Measurements from ENCODE around the gene ATG9A. TPM values are rescaled to one million over a fixed set of nuclear protein-coding genes. Genes with fewer than 3 reads are reported as not detected.

ATG9A gene, protein sequence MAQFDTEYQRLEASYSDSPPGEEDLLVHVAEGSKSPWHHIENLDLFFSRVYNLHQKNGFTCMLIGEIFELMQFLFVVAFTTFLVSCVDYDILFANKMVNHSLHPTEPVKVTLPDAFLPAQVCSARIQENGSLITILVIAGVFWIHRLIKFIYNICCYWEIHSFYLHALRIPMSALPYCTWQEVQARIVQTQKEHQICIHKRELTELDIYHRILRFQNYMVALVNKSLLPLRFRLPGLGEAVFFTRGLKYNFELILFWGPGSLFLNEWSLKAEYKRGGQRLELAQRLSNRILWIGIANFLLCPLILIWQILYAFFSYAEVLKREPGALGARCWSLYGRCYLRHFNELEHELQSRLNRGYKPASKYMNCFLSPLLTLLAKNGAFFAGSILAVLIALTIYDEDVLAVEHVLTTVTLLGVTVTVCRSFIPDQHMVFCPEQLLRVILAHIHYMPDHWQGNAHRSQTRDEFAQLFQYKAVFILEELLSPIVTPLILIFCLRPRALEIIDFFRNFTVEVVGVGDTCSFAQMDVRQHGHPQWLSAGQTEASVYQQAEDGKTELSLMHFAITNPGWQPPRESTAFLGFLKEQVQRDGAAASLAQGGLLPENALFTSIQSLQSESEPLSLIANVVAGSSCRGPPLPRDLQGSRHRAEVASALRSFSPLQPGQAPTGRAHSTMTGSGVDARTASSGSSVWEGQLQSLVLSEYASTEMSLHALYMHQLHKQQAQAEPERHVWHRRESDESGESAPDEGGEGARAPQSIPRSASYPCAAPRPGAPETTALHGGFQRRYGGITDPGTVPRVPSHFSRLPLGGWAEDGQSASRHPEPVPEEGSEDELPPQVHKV
- total RNA-seq (2022; extraction: Qiagen RNA extraction; ENCODE audit: low read depth): 30.5 to 48.5 TPM (median 47.1 TPM) in 5 replicates

DNA sequence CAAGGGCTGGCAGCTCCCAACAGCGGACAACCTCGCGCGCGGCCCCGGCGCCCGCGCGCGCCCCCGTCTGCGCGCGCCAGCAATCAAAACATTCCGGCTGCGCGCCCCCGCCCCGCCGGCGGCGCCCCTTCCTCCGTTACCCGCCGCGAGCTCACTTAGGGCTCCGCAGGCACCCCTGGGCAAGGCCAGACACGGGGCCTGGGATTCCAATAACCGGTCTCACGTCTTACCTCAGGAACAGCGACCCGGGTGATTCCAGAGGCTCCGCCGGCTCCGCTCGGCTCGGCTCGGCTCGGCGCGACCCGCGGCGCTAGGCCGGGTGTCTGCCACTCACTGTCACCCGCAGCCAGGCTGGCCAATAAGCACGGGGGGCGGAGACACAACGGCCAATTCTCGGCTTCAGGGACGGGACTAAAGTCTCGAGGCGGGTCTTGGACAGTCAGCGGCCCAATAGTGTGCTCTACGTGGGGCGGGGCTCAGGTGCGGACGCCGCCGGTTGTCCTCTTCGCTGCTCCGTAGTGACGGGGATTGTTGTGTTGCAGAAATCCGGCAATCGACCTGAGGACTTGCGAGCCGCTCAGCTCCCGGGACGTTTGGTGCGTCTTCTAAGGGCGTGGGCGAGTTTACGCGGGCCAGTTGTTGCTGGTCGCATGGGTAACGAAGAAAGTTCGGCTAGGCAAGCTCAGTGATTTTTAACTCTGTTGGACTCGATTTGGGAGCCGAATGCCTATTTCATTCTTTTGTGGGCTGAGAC lies at the start of gene ATG9A, which contains the start of gene ANKZF1:
ATG9A (minus strand) TSS at position 332 of the 754 bp plus-strand sequence. CDS start 1,612 bp downstream, outside the sequence.
ANKZF1 (plus strand) TSS at position 502 of the 754 bp plus-strand sequence. CDS start 452 bp downstream, outside the sequence.

DNA sequence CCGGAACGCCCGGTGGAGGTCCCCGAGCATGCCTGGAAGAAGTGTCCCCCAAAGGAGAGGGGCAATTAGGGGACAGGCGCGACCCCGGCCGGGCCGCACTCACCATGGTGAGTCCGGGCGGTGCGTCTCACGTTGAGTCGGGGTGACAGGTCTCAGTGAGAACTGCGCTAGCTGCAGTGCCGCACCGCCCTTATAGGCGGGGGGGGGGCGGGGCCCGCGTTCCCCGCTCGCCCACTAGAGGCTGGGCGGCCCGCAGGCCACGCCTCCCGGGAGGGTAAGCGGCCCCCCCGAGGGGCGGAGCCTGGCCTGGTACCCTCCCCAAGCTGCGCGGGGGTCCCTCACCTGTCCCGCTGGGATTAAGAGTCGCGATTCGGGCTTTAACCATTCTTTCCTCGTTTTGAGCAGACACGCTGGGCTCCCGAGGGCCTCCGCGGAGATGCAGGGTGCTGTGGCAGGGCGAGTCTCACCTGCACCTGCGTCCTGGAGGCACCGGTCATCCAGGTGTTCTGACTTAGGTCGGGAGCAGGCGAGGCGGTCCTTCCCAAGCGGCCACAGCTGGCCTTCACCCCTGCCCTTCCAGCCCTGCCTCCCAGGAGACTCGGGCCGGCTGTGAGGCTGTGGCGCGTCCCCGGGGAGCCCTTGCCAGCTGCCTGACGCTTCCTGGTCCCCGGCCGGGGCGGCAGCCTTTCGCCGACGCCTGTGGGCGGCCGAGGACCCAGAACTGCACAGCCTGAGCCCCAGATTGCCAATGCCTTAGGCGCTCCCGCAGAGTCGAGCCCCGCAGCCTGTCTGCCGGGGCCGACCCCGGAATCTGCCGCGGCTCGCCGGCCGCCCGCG lies 24.5 kb upstream of the ATG9A start, which contains the start of gene TUBA4A:
TUBA4A (minus strand) TSS at position 166 of the 837 bp plus-strand sequence; CDS start at position 106, 60 bp downstream.

DNA sequence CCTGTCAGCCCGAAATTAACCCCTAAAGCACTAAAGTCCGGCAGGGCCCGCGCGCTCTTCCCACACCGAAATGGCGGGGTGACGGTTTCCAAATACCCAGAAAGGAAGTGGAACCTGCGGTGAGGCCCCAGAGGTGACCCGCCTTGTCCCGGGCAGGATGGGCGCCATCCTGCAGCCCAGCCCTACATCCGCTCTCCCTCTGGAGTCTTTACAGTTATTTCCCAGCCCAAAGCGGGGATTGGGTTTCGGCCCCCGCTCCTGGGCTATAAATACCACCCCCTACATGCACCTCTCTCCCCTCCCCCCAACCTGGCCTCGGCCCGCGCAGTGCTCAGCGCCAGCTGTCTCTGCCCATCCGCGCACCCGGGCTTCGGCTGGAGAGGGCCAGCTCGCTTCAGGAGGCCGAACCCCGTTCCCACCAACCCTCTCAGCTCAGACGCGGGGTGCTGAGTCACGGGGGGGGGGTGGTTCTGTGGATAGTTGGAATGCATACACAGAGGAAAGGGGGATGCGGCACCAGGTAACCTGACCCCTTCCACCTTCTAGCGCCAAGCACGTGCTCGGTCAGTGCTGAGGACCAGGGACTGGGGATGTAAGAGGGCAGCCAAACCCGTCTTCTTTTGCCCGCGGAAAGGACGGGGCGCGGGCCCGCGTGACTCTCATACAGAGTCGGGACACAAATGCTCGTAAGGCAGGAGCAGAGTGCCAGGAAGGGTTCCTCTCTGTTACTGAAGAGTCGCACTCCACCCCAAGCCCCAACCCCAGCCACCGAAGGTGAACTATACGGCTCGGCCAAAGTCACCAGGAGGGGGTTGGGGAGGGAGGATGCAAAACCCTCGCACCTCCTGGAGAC lies 23.7 kb upstream of the ATG9A start, which contains the start of gene TUBA4B:
TUBA4B (plus strand) TSS at position 344 of the 853 bp plus-strand sequence; CDS start at position 509, 165 bp downstream.

DNA sequence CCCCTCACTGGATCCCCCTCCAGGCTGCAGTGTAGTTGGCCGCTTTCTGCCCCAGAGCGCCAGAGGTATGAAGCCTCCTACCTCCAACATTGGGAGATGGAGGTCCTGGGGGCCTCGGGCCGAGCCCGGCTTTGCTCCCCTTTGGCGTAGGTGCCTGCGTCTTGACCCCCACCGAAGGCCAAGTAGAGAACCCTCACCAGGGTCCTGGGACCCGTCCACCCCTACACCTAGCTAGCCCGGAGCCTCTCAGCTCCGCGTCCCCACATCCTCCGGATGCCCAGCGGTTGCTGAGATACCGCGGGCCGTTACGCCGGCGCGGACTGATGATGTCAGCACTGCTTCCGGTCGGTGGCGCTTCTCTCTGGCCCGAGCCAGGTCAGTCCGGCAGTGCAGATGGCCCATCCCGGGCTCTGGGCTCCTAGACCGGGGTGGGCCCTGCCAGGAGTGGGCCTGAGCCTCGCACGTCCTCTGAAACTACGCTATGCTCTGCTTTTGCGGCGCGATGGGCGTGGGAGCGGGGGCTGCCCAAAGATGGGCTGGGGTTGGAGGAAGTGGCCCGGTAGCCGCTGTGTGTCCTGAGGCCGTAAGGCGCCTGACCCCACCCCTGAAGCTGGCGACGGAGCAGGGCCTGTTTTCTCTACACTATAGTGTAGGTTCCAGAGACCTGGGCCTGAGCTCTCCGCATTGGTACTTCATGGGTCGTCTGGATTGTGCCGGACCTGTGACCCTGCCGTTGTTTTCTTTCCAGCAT lies 15.9 kb upstream of the ATG9A start, which contains the start of the genes GLB1L and STK16:
GLB1L (minus strand) TSS at position 297 of the 751 bp plus-strand sequence. CDS start 1,871 bp downstream, outside the sequence.
STK16 (plus strand) TSS at position 332 of the 751 bp plus-strand sequence. CDS start 521 bp downstream, outside the sequence.

DNA sequence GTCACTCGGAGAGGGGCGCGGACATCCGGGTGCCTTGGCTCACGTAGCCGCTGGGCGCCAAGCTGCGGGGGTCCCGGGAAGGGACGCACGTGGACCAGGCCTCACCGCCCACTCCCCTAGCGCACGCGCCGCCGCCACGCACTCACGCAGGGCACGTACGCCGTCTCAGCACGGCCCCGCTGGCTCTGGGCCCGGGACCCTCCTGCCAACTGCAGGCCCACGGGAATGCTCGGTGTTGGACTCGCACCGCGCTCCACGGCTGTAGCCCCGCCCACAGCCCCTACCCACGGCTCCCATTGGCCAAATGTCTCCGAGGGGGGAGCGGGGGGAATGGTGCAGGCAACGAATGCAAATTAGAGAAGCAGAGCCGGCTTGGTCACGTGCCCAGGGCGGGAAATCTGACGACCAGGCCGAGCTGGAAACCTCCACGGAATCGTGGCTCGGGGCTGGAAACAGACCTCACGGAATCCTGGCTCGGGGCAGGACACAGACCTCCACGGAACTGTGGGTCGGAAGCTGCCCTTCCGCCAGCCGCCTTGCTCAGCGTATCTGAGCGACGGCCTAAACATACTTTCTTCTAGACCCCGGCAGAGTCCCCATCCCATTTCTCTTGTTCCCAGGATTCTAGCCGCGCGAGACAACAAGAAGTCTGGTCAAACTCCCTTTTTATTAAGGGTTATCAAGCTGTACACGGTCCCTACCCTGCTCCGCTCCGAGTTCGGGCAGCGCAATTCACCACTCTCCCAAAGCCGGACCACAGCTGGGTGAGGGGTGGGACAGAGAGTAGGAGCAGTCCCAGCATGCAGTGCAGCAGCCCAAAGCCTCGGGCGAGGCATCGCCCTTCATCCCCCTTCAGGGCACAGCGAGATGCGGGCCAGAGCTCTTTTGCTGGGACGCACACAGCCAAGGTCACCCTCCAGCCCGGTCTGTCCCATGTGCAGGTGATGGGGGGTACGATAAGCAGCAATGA lies 10.4 kb downstream of the ATG9A start, which contains the start of gene ABCB6:
ABCB6 (minus strand) TSS at position 227 of the 970 bp plus-strand sequence. CDS start 285 bp downstream, outside the sequence.

DNA sequence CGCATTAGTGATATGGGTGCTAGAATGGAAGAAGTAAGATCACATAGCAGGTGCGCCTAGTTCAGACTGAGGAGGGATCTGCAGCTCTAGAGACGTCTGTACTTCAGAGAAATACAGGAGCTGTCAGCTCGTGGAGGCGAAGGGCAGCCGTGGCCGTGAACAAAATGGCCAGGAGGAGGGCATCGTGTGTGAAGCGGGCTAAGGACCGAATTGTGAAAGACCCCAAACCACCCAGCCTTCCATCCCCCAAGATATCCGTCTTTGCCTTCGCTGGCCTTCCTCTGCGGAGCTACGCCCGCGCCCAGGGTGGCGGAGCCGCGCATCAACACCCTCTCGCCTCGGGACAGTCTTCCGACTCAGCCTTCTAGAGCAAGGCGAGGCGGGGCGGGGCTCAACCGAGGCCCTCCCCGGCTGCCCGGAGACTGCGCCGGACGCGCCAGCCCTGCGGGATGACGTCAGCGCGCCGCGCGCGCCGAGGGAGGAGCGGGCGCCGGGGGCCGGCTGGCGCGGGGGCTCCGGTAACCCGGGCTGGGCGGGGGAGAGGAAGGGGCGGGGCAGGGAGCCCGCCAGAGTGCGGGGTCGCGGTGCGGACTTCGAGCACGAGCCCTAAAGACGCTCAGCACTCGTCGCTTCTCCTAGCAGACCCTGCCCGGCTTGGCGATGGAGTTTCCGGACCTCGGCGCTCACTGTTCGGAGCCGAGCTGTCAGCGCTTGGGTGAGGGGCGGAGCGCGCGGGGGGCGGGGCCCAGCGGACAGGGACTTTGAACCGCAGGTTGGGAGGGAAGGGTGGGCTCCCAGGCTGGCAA lies 22.9 kb downstream of the ATG9A start, which contains the start of gene ZFAND2B:
ZFAND2B (plus strand) TSS at position 455 of the 806 bp plus-strand sequence; CDS start at position 661, 206 bp downstream.

DNA sequence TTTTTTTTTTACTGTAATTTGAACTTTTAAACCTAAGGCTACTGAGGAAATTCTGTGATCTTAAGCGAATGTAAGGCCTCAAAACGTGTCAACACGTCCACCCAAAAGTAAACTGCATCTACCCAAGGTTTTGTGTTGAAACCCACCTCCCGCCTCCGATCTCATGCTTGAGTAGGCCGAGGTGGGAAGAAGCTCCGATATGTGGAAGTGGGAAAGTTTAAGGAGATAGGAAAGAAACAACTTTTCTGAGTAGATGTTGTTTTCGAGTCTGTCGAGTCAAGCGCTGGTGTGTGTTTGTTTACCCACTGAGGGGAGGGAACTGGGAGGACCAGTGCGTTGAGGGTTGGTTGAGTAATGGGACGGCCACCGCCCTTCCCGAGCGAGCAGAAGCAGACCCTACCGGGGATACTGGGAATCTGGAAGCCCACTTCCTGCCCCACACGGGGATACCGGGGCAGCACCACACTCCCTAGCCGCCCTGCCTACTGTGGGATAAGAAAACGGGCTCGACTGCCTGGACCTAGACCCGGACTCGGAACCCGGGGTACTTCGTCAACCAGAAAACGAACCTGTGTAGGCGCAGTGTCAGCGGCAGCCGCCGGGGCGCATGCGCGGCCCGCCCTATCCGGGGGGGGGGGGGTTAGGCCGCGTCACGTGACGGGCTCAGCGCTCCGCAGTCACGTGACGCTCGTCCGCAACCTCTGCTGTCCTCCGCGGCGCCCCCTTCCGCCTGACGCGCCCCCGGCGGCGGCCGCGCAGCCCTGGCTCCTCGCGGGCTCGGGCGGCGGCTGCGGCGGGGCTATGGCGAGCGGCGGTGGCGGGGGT lies 51.7 kb downstream of the ATG9A start, which contains the start of gene RETREG2:
RETREG2 (plus strand) TSS at position 724 of the 825 bp plus-strand sequence; CDS start at position 802, 78 bp downstream.

DNA sequence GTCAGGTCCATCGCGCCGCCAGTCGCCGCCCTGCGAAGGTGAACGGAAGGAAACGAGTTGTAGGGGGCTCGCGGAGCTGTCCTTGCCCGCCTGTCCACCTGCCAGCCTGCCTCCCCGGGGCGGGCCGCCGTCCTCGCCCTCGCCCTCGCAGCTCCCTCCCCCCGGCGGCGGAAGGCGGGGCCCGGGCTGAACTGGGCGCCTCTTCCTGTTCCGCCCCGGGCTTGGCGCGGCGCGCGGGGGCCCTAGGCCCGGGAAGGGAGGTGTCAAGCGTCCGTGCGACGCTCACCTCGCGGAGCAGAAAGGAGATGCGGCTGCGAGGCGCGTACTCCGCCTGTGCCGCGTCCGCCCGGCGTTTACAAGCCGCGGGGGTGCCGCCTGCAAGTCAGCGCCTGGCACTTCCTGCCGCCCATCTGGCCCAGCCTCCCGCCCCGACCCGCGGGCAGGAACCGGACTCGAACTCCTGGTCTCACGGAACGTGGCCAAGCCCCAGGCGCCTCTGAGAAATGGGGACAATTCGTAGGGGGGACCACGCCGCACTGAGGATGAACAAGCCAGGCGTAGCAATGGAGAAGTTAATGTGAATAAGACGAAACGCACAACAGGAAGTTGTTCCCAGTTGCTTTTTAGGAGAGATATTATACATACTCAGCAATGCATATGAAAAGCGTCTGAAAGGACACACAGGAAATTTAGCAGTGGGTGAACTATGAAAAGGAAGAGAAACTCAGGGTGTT lies 52.5 kb downstream of the ATG9A start, which contains the start of gene CNPPD1:
CNPPD1 (minus strand) TSS at position 108 of the 734 bp plus-strand sequence; CDS start at position 11, 97 bp downstream.

DNA sequence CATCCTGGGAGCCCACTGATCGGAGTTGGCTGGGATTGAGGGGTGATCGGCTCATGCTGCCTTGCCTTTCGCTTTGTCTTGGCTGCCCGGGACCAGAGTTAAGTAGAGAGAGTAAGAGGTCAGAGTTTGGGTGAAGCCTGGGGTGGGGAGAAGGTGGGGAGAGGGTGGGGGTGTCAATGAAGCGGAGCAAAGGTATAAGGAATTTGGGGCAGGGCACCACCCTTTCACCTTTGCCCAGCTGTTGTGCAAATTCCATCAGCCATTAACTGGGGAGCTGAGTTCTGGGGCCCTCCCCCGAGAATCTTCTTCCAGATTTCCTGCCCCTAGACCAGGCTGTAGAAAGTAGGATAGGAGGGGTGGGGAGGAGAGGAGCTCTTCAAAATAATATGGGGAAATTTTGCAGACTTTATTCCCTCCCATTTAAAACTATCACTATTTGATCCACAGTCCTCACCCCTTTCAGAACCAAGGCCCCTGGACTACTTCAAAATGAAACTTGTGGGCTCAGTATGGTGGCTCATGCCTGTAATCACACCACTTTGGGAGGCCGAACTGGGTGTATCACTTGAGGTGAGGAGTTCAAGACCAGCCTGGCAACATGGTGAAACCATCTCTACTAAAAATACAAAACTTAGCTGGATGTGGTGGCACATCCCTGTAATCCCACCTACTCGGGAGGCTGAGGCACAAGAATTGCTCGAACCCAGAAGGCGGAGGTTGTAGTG lies 59.3 kb downstream of the ATG9A start, which contains the start of gene SLC23A3:
SLC23A3 (minus strand) TSS at position 100 of the 725 bp plus-strand sequence; CDS start at position 55, 45 bp downstream.

Other genes starting within 250 kb of the ATG9A start
- gene FEV, start 244.5 kb downstream of the ATG9A start, total RNA-seq (2022; extraction: Qiagen RNA extraction; ENCODE audit: low read depth): not detected in 5 replicates
- not detected in 5 replicates for gene CRYBA2, start 236.2 kb downstream of the ATG9A start, total RNA-seq (2022; extraction: Qiagen RNA extraction; ENCODE audit: low read depth)
- 0.11 to 0.23 TPM (median 0.18 TPM) in 5 replicates for gene CFAP65, start 188.1 kb downstream of the ATG9A start, total RNA-seq (2022; extraction: Qiagen RNA extraction; ENCODE audit: low read depth)
- 0.25 to 0.47 TPM (median 0.37 TPM) in 4 of 5 replicates, not detected in the other for gene IHH, start 168.7 kb downstream of the ATG9A start, total RNA-seq (2022; extraction: Qiagen RNA extraction; ENCODE audit: low read depth)
- gene NHEJ1, start 68.8 kb downstream of the ATG9A start, total RNA-seq (2022; extraction: Qiagen RNA extraction; ENCODE audit: low read depth): 14.2 to 16.2 TPM (median 15.2 TPM) in 5 replicates
- gene SLC23A3, start 59.6 kb downstream of the ATG9A start, total RNA-seq (2022; extraction: Qiagen RNA extraction; ENCODE audit: low read depth): 0.28 to 0.80 TPM (median 0.46 TPM) in 5 replicates
- 32.1 to 55.5 TPM (median 46.5 TPM) in 5 replicates for gene CNPPD1, start 52.7 kb downstream of the ATG9A start, total RNA-seq (2022; extraction: Qiagen RNA extraction; ENCODE audit: low read depth)
- gene RETREG2, start 51.4 kb downstream of the ATG9A start, total RNA-seq (2022; extraction: Qiagen RNA extraction; ENCODE audit: low read depth): 53.9 to 88.2 TPM (median 84.2 TPM) in 5 replicates
- gene ZFAND2B, start 22.9 kb downstream of the ATG9A start, total RNA-seq (2022; extraction: Qiagen RNA extraction; ENCODE audit: low read depth): 12.4 to 25.5 TPM (median 20.6 TPM) in 5 replicates
- 23.6 to 35.5 TPM (median 32.1 TPM) in 5 replicates for gene ABCB6, start 10.7 kb downstream of the ATG9A start, total RNA-seq (2022; extraction: Qiagen RNA extraction; ENCODE audit: low read depth)
- 16.7 to 21.8 TPM (median 20.0 TPM) in 5 replicates for gene ANKZF1, start 170 bp upstream of the ATG9A start, total RNA-seq (2022; extraction: Qiagen RNA extraction; ENCODE audit: low read depth)
- gene GLB1L, start 15.8 kb upstream of the ATG9A start, total RNA-seq (2022; extraction: Qiagen RNA extraction; ENCODE audit: low read depth): 5.3 to 9.7 TPM (median 6.5 TPM) in 5 replicates
- gene STK16, start 15.8 kb upstream of the ATG9A start, total RNA-seq (2022; extraction: Qiagen RNA extraction; ENCODE audit: low read depth): 23.4 to 34.2 TPM (median 27.8 TPM) in 5 replicates
- gene TUBA4B, start 23.6 kb upstream of the ATG9A start, total RNA-seq (2022; extraction: Qiagen RNA extraction; ENCODE audit: low read depth): 0.26 to 0.33 TPM (median 0.27 TPM) in 3 of 5 replicates, not detected in the others
- gene TUBA4A, start 24.3 kb upstream of the ATG9A start, total RNA-seq (2022; extraction: Qiagen RNA extraction; ENCODE audit: low read depth): 299 to 359 TPM (median 345 TPM) in 5 replicates
- gene DNAJB2, start 49.7 kb upstream of the ATG9A start, total RNA-seq (2022; extraction: Qiagen RNA extraction; ENCODE audit: low read depth): 28.6 to 57.4 TPM (median 45.2 TPM) in 5 replicates
- 1.1 to 1.8 TPM (median 1.4 TPM) in 5 replicates for gene PTPRN, start 79.8 kb upstream of the ATG9A start, total RNA-seq (2022; extraction: Qiagen RNA extraction; ENCODE audit: low read depth)
- gene RESP18, start 103.1 kb upstream of the ATG9A start, total RNA-seq (2022; extraction: Qiagen RNA extraction; ENCODE audit: low read depth): not detected in 5 replicates
- gene DNPEP, start 158.3 kb upstream of the ATG9A start, total RNA-seq (2022; extraction: Qiagen RNA extraction; ENCODE audit: low read depth): 51.7 to 64.3 TPM (median 58.3 TPM) in 5 replicates
- gene DES, start 188.7 kb upstream of the ATG9A start, total RNA-seq (2022; extraction: Qiagen RNA extraction; ENCODE audit: low read depth): 0.18 to 0.51 TPM (median 0.40 TPM) in 3 of 5 replicates, not detected in the others
- 5.1 to 10.4 TPM (median 6.9 TPM) in 5 replicates for gene SPEG, start 205.2 kb upstream of the ATG9A start, total RNA-seq (2022; extraction: Qiagen RNA extraction; ENCODE audit: low read depth)